Endothelial cell of umbilical vein (primary cell): ENCODE results near the gene ERICH3. TPM values are rescaled to one million over a fixed set of nuclear protein-coding genes. Genes with fewer than 3 reads are reported as not detected.

Experiments used
- BruUV-seq: library from RNA; stranded (reverse); fragments of 400-500 nt; replicated peaks from 2 replicates; lab custom pipeline; 2021; lab: Mats Ljungman, UMichigan
- CTCF ChIA-PET: fragments of 300-600, 350-600 bp; sonication (Branson Sonifier 250); formaldehyde crosslinking; loops from one replicate; lab custom pipeline; 2021; ENCODE audit warnings: antibody characterized with exemption, inconsistent platforms; lab: Charles Lee
- POLR2A ChIA-PET: fragments of 300-600, 350-600 bp; sonication (Branson Sonifier 250); formaldehyde crosslinking; loops from one replicate; lab custom pipeline; 2021; ENCODE audit warnings: antibody characterized with exemption, inconsistent platforms; lab: Charles Lee
- DNase-seq: peaks from one replicate; pipeline ENCODE4 v3.0.0-alpha.2; 2011; ENCODE audit warnings: low read depth, low spot score
- FAIRE-seq: peaks from 2 replicates; lab custom pipeline; 2011; peaks lifted over from hg19 to GRCh38; lab: Jason Lieb, UNC
- H2AFZ ChIP-seq: 2 replicates; pipeline ENCODE4 v1.6.0; 2012; ENCODE audit warnings: low read depth, low read length, control low read depth, inconsistent platforms
- H3K27ac ChIP-seq: 2 replicates; pipeline ENCODE4 v1.5.1; 2011; ENCODE audit warnings: low read depth, mild to moderate bottlenecking, control low read depth, low read length, moderate library complexity; ENCODE audit not compliant: insufficient read depth
- H3K27me3 ChIP-seq, 2 experiments: 2 replicates each; pipeline versions ENCODE4 v1.6.0 to v1.6.1; 2011; ENCODE audit warnings: low read length in 2 of 2, mixed read lengths in 1 of 2; ENCODE audit not compliant: control insufficient read depth in 2 of 2, insufficient read depth in 2 of 2
- H3K36me3 ChIP-seq, 2 experiments: 2 replicates in 1 of 2; 3 replicates in 1 of 2; pipeline ENCODE4 v1.5.1; 2011; ENCODE audit warnings: low read length in 2 of 2, mild to moderate bottlenecking in 1 of 2, moderate library complexity in 1 of 2; ENCODE audit not compliant: control insufficient read depth in 2 of 2, insufficient read depth in 2 of 2; ENCODE audit errors: extremely low read depth in 1 of 2
- H3K4me1 ChIP-seq: 3 replicates; pipeline ENCODE4 v1.5.1; 2011; ENCODE audit warnings: mild to moderate bottlenecking, low read length; ENCODE audit not compliant: control insufficient read depth, insufficient read depth; ENCODE audit errors: extremely low read depth
- H3K4me2 ChIP-seq: 2 replicates; pipeline ENCODE4 v1.6.1; 2011; ENCODE audit warnings: low read length, control low read depth, mixed read lengths; ENCODE audit not compliant: insufficient read depth
- H3K4me3 ChIP-seq, 3 experiments: fragments of 200-600 bp in 1 of 3; sonication (generic), shearing (Covaris generic) in 1 of 3; replicated peaks in 1 of 3; 2 replicates each; pipeline ENCODE4 v1.5.1; 2011 to 2016; ENCODE audit warnings: control low read depth in 3 of 3, low read length in 3 of 3, mild to moderate bottlenecking in 2 of 3, inconsistent platforms in 1 of 3, low read depth in 1 of 3, moderate library complexity in 1 of 3; ENCODE audit not compliant: insufficient read depth in 1 of 3
- H3K79me2 ChIP-seq: 2 replicates; pipeline ENCODE4 v1.6.0; 2012; ENCODE audit warnings: low read length, inconsistent platforms; ENCODE audit not compliant: control insufficient read depth, insufficient read depth
- H3K9ac ChIP-seq: replicated peaks from 2 replicates; pipeline ENCODE3; 2011; ENCODE audit warnings: low read length, control low read depth; ENCODE audit not compliant: insufficient read depth; ENCODE audit errors: extremely low read depth
- H3K9me1 ChIP-seq: replicated peaks from 3 replicates; pipeline ENCODE4 v1.6.0; 2011; ENCODE audit warnings: mild to moderate bottlenecking, low read length; ENCODE audit not compliant: control insufficient read depth, insufficient read depth; ENCODE audit errors: extremely low read depth
- H3K9me3 ChIP-seq: replicated peaks from 2 replicates; pipeline ENCODE4 v1.5.1; 2012; ENCODE audit warnings: low read length, inconsistent platforms; ENCODE audit not compliant: control insufficient read depth, insufficient read depth
- H4K20me1 ChIP-seq: replicated peaks from 2 replicates; pipeline ENCODE3; 2011; ENCODE audit warnings: mild to moderate bottlenecking, low read length; ENCODE audit not compliant: control insufficient read depth, insufficient read depth; ENCODE audit errors: extremely low read depth
- CTCF ChIP-seq, 2 donors: IDR thresholded peaks; 1 replicate in 1 of 2; 2 replicates in 1 of 2; pipeline ENCODE4 v1.5.1; 2011; ENCODE audit warnings: low read length in 2 of 2, mild to moderate bottlenecking in 2 of 2, moderate library complexity in 2 of 2, control low read depth in 1 of 2, inconsistent platforms in 1 of 2, low read depth in 1 of 2; ENCODE audit not compliant: insufficient read depth in 1 of 2; ENCODE audit errors: extremely low read depth in 1 of 2
- EZH2 ChIP-seq: IDR thresholded peaks from 2 replicates; pipeline ENCODE4 v1.6.1; 2012; ENCODE audit warnings: borderline replicate concordance, low read depth, mild to moderate bottlenecking, moderate library complexity, low read length, inconsistent platforms; ENCODE audit not compliant: severe bottlenecking
- FOS ChIP-seq: IDR thresholded peaks from 2 replicates; pipeline ENCODE4 v1.6.1; 2011; ENCODE audit warnings: mild to moderate bottlenecking, low read length, moderate library complexity, borderline replicate concordance; ENCODE audit not compliant: insufficient read depth
- GATA2 ChIP-seq: IDR thresholded peaks from 2 replicates; pipeline ENCODE4 v1.7.0; 2011; ENCODE audit warnings: low read depth, mild to moderate bottlenecking, moderate library complexity, mixed read lengths, low read length; ENCODE audit not compliant: insufficient read length, insufficient read depth
- JUN ChIP-seq: IDR thresholded peaks from 2 replicates; pipeline ENCODE4 v1.6.1; 2011; ENCODE audit warnings: borderline replicate concordance, low read depth; ENCODE audit not compliant: insufficient read length, insufficient read depth
- MAX ChIP-seq: IDR thresholded peaks from 2 replicates; pipeline ENCODE4 v1.6.1; 2011; ENCODE audit not compliant: insufficient read depth, insufficient read length
- MYC ChIP-seq: IDR thresholded peaks from one replicate; pipeline ENCODE4 v1.6.1; 2011; ENCODE audit warnings: mild to moderate bottlenecking, low read depth, low read length
- POLR2A ChIP-seq: IDR thresholded peaks from 2 replicates; pipeline ENCODE4 v1.6.1; 2012; ENCODE audit warnings: low read depth, mild to moderate bottlenecking, control low read depth, low read length
- POLR2AphosphoS5 ChIP-seq: IDR thresholded peaks from 2 replicates; pipeline ENCODE4 v1.6.1; 2012; ENCODE audit warnings: low read depth, mild to moderate bottlenecking, control low read depth, low read length, moderate library complexity; ENCODE audit not compliant: insufficient read depth
- dilution Hi-C: fragments of 300-500 bp; cut with MboI; formaldehyde crosslinking; loops from one replicate; pipeline ENCODE4 v1.15.0; 2019; ENCODE audit warnings: low sequenced_read_pairs; ENCODE audit not compliant: extremely low pct_ligation_motif_present
- intact Hi-C: fragments of 100-400 bp; cut with micrococcal nuclease; formaldehyde crosslinking; loops from one replicate; pipeline ENCODE4 v1.10.0; 2022
- polyA plus RNA-seq, 4 experiments: library from polyadenylated mRNA; depleted of rRNA in 3 of 4; stranded (reverse) in 3 of 4; unstranded in 1 of 4; fragments of >200 nt; gene quantifications; 2 replicates each; pipeline versions ENCODE4 v1.2.1 to v1.2.3, GENCODE V29; 2011 to 2012; ENCODE audit warnings: missing spikeins in 1 of 4
- total RNA-seq: library from RNA; stranded (reverse); gene quantifications from 2 replicates; pipeline ENCODE4 v1.2.3, GENCODE V29; 2021

Gene ERICH3
- total and polyA plus RNA-seq, 2 donors (not counting 3 experiments of a cell fraction or from before 2014, with no cell fraction given): not detected

GRCh38 chr1:74697832-74698231 lies 24.2 kb upstream of the ERICH3 start:
- no peak overlapping the region for H2AFZ ChIP-seq
- dilution Hi-C loops: no loop called here
- DNase-seq (no peak), FAIRE-seq (no peak)
- H3K9me1 ChIP-seq: no peaks in the 10 kb centered on the region
- H3K4me1 ChIP-seq: no peaks in the 10 kb centered on the region
- peaks cover 0 to 2% of the 10 kb centered on the region in 2 experiments for H3K36me3 ChIP-seq
- H3K9ac ChIP-seq: no peak overlapping the region
- no peak overlapping the region for H3K4me2 ChIP-seq
- CTCF ChIA-PET: no interaction called here
- TF ChIP-seq MYC (no peak), MAX (no peak), CTCF (IDR thresholded peaks at IDR 0.05; ENCODE audit: extremely low read depth in 1 of 2, insufficient read depth in 1 of 2, low read depth in 1 of 2, low read length in 2 of 2) (no peak), POLR2AphosphoS5 (no peak), EZH2 (no peak)
- POLR2A ChIA-PET: no interaction called here
- H3K79me2 ChIP-seq: no peaks in the 10 kb centered on the region
- H3K9me3 ChIP-seq: no peaks in the 10 kb centered on the region
- no peak overlapping the region for H3K27ac ChIP-seq
- no TSS peak for BruUV-seq
- no peaks in the 10 kb centered on the region for H3K27me3 ChIP-seq
- no peak overlapping the region for H3K4me3 ChIP-seq
- H4K20me1 ChIP-seq: no peaks in the 10 kb centered on the region
- intact Hi-C loops: no loop called here

GRCh38 chr1:74693473-74693872 lies 19.9 kb upstream of the ERICH3 start:
- CTCF ChIA-PET: no interaction called here
- no TSS peak for BruUV-seq
- no peaks in the 10 kb centered on the region for H3K27me3 ChIP-seq
- no peaks in the 10 kb centered on the region for H3K9me1 ChIP-seq
- H2AFZ ChIP-seq: no peak overlapping the region
- H3K9me3 ChIP-seq: no peaks in the 10 kb centered on the region
- DNase-seq (no peak), FAIRE-seq (no peak)
- no peak overlapping the region for H3K4me3 ChIP-seq
- no peak overlapping the region for H3K9ac ChIP-seq
- TF ChIP-seq FOS (no peak), EZH2 (no peak), JUN (no peak), GATA2 (no peak), CTCF (IDR thresholded peaks at IDR 0.05; ENCODE audit: extremely low read depth in 1 of 2, insufficient read depth in 1 of 2, low read depth in 1 of 2, low read length in 2 of 2) (no peak), MAX (no peak), POLR2AphosphoS5 (no peak), MYC (no peak), POLR2A (no peak)
- no peak overlapping the region for H3K4me2 ChIP-seq
- no peaks in the 10 kb centered on the region for H3K36me3 ChIP-seq
- POLR2A ChIA-PET: no interaction called here
- dilution Hi-C loops (no loop called here), intact Hi-C loops (no loop called here)
- no peak overlapping the region for H3K27ac ChIP-seq
- H3K79me2 ChIP-seq: no peaks in the 10 kb centered on the region
- no peaks in the 10 kb centered on the region for H3K4me1 ChIP-seq
- H4K20me1 ChIP-seq: no peaks in the 10 kb centered on the region
